GM23338 (cell line): ENCODE measurements around the gene CMBL. TPM values are rescaled to one million over a fixed set of nuclear protein-coding genes. Genes with fewer than 3 reads are reported as not detected.

Experiments used
- ATAC-seq: fragments of 200-7000 bp; cut with Tn5 transposase; 3 replicates; pipeline ENCODE4 v1.9.1; 2020
- DNase-seq: peaks from one replicate; pipeline ENCODE4 v3.0.0-alpha.2; 2015; ENCODE audit warnings: low spot score
- H2AFZ ChIP-seq: fragments of 200-600 bp; sonication (generic); 2 replicates; pipeline ENCODE4 v1.8.0; 2016; ENCODE audit warnings: antibody characterized with exemption, mild to moderate bottlenecking, moderate library complexity
- H3F3A ChIP-seq: fragments of 200-600 bp; sonication (generic); replicated peaks from 2 replicates; pipeline ENCODE4 v1.8.0; 2017; ENCODE audit warnings: antibody characterized with exemption, mixed run types, low read depth
- H3K27ac ChIP-seq: fragments of 200-600 bp; sonication (generic); 2 replicates; pipeline ENCODE4 v1.6.1; 2016; ENCODE audit warnings: low read depth
- H3K27me3 ChIP-seq: fragments of 200-600 bp; sonication (generic); 2 replicates; pipeline ENCODE4 v1.8.0; 2016; ENCODE audit warnings: mild to moderate bottlenecking, mixed run types, moderate library complexity; ENCODE audit not compliant: insufficient read depth
- H3K36me3 ChIP-seq: fragments of 200-600 bp; sonication (generic); 2 replicates; pipeline ENCODE4 v1.8.0; 2016; ENCODE audit warnings: mild to moderate bottlenecking; ENCODE audit not compliant: insufficient read depth
- H3K4me1 ChIP-seq: fragments of 200-600 bp; sonication (generic); 2 replicates; pipeline ENCODE4 v1.8.0; 2016; ENCODE audit warnings: mild to moderate bottlenecking, moderate library complexity; ENCODE audit not compliant: insufficient read depth
- H3K4me2 ChIP-seq: fragments of 200-600 bp; sonication (generic); 2 replicates; pipeline ENCODE4 v1.7.1; 2017; ENCODE audit warnings: mixed run types
- H3K4me3 ChIP-seq: fragments of 200-600 bp; sonication (generic); 2 replicates; pipeline ENCODE4 v1.6.1; 2016; ENCODE audit warnings: mixed run types
- H3K79me2 ChIP-seq: fragments of 200-600 bp; sonication (generic); replicated peaks from 2 replicates; pipeline ENCODE4 v1.8.0; 2017; ENCODE audit warnings: mild to moderate bottlenecking; ENCODE audit not compliant: insufficient read depth
- H3K9me2 ChIP-seq: fragments of 200-600 bp; sonication (generic); 2 replicates; pipeline ENCODE4 v1.8.0; 2017; ENCODE audit not compliant: insufficient read depth
- H4K20me1 ChIP-seq: fragments of 200-600 bp; sonication (generic); replicated peaks from 2 replicates; pipeline ENCODE4 v1.8.0; 2017; ENCODE audit warnings: mild to moderate bottlenecking; ENCODE audit not compliant: insufficient read depth
- H3K27ac Mint-ChIP-seq: 2 replicates; pipeline ENCODE4 v1.8.0; 2020; ENCODE audit warnings: inconsistent platforms, mild to moderate bottlenecking, moderate library complexity, mixed read lengths
- H3K27me3 Mint-ChIP-seq: 3 replicates; pipeline ENCODE4 v1.8.0; 2022; ENCODE audit warnings: low read depth, mild to moderate bottlenecking, moderate library complexity, mixed read lengths, inconsistent platforms; ENCODE audit not compliant: insufficient read depth, poor library complexity
- H3K36me3 Mint-ChIP-seq: 3 replicates; pipeline ENCODE4 v1.8.0; 2021; ENCODE audit warnings: low read depth, mild to moderate bottlenecking, inconsistent platforms, moderate library complexity, mixed read lengths
- H3K4me1 Mint-ChIP-seq: 3 replicates; pipeline ENCODE4 v1.8.0; 2020; ENCODE audit warnings: mild to moderate bottlenecking, inconsistent platforms, mixed read lengths
- H3K4me3 Mint-ChIP-seq: 3 replicates; pipeline ENCODE4 v1.8.0; 2021; ENCODE audit warnings: moderate library complexity, mild to moderate bottlenecking, inconsistent platforms, mixed read lengths
- H3K9me3 Mint-ChIP-seq: 3 replicates; pipeline ENCODE4 v1.8.0; 2020; ENCODE audit warnings: moderate library complexity, mild to moderate bottlenecking, inconsistent platforms, mixed read lengths
- CTCF ChIP-seq, 2 experiments: fragments of 200-600 bp in 1 of 2; sonication (generic) in 1 of 2; conservative IDR thresholded peaks; 2 replicates each; pipeline versions ENCODE4 v1.5.1 to v1.6.1; 2016 to 2017; ENCODE audit warnings: antibody characterized with exemption in 2 of 2, low read depth in 2 of 2, mild to moderate bottlenecking in 2 of 2, moderate library complexity in 1 of 2
- EZH2phosphoT487 ChIP-seq: fragments of 200-600 bp; sonication (generic); IDR thresholded peaks from one replicate; pipeline ENCODE4 v1.8.1; 2018; ENCODE audit warnings: antibody characterized with exemption; ENCODE audit not compliant: unreplicated experiment
- JUNB ChIP-seq: IDR thresholded peaks from one replicate; pipeline ENCODE4 v1.6.1; 2016; ENCODE audit warnings: antibody characterized with exemption; ENCODE audit not compliant: unreplicated experiment
- NANOG ChIP-seq: IDR thresholded peaks from 2 replicates; pipeline ENCODE4 v1.6.1; 2016; ENCODE audit warnings: antibody characterized with exemption, borderline replicate concordance
- POLR2AphosphoS5 ChIP-seq: IDR thresholded peaks from 2 replicates; pipeline ENCODE4 v1.6.1; 2016; ENCODE audit warnings: antibody characterized with exemption, low read depth
- REST ChIP-seq: IDR thresholded peaks from one replicate; pipeline ENCODE4 v1.6.1; 2018; ENCODE audit warnings: antibody characterized with exemption; ENCODE audit not compliant: unreplicated experiment
- ZNF114 ChIP-seq: fragments of 250-450 bp; sonication (Bioruptor Pico); IDR thresholded peaks from 2 replicates; pipeline ENCODE4 v1.5.0; 2020; ENCODE audit warnings: mild to moderate bottlenecking, moderate library complexity
- polyA plus RNA-seq: library from polyadenylated mRNA; unstranded; fragments of >200 nt; fragmentation: Nextera tagmentation; extraction: Ambion mirVana; gene quantifications from 2 replicates; pipeline ENCODE4 v1.2.1, GENCODE V29; 2016
- total RNA-seq: library from RNA; depleted of rRNA; stranded (reverse); fragments of >200 nt; shearing (Covaris generic); gene quantifications from 2 replicates; pipeline ENCODE4 v1.2.3, GENCODE V29; 2014
- TF ChIP-seq, protein P1 (sequence below): fragments of 250-450 bp; sonication (Bioruptor Pico); IDR thresholded peaks from 2 replicates; pipeline ENCODE4 v1.5.0; 2020; ENCODE audit warnings: mild to moderate bottlenecking, moderate library complexity

CMBL gene
- total and polyA plus RNA-seq, 2 experiments from 2014 or later = 13.2 to 24.1 TPM

DNA sequence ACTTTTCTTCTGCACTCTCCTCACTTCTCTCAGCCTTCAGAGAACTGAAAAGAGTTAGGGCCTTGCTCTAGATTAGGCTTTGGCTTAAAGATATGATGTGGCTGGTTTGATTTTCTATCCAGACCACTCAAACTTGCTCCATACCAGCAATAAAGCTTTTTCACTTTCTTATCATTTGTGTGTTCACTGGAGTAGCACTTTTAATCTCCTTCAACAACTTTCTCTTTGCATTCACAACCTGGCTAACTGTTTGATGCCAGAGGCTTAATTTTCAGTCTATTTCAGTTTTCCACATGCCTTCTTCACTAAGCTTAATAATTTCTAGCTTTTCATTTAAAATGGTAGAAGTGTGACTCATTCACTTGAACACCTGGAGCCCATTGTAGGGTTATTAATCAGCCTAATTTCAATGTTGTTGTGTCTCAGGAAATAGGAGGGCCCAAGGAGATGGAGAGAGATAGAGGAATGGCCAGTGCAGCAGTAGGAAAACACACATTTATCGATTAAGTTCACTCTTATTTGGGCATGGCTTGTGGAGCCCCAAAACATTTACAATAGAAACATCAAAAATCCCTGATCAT is 64.0 kb downstream of the CMBL start (continued):
- TF ChIP-seq REST (no peak), ZNF114 (CRISPR knock-in tag) (no peak), JUNB (no peak), NANOG (no peak), EZH2phosphoT487 (no peak), CTCF (conservative IDR thresholded peaks at IDR 0.05; ENCODE audit: low read depth in 2 of 2) (no peak)

DNA sequence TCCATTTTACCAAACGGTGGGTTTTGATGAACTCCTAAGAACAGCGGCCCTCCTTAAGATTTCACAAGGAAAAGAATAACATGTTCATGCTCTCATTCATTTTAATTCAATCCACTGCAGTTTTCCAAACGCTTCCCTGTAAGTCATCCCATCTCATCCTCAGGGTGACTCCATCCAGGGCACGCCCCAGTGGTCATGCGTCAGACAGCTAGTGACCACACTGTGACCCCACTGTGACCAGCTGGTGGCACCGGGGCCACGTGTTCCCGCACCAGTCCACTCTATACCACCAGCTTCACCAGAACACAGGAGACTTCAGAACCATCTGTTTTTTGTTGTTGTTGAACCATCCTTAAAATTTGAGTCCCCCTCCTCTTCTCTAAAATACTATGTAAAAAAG is 72.4 kb downstream of the CMBL start:
- Histone ChIP-seq H3K27ac (no peak overlapping the region), H3K4me2 (no peak overlapping the region), H3K27me3 (no peaks in the 10 kb centered on the region), H3K4me3 (no peak overlapping the region), H2AFZ (no peak overlapping the region), H3K4me1 (no peaks in the 10 kb centered on the region), H3F3A (no peaks in the 10 kb centered on the region), H3K79me2 (no peaks in the 10 kb centered on the region), H4K20me1 (no peaks in the 10 kb centered on the region), H3K9me2 (no peaks in the 10 kb centered on the region), H3K36me3 (peaks cover 4% of the 10 kb centered on the region; the same call in 1 of the 2 replicates)
- Mint-ChIP-seq H3K9me3 (no peaks in the 10 kb centered on the region), H3K27me3 (no peaks in the 10 kb centered on the region), H3K36me3 (peaks cover 4% of the 10 kb centered on the region; the same call in 2 of the 3 replicates), H3K27ac (no peak overlapping the region), H3K4me3 (no peak overlapping the region), H3K4me1 (peaks cover 7% of the 10 kb centered on the region; the same call in 2 of the 3 replicates)
- no peak for DNase-seq
- ATAC-seq = no peak
- no peak for TF ChIP-seq REST
- TF ChIP-seq, protein P1, sequence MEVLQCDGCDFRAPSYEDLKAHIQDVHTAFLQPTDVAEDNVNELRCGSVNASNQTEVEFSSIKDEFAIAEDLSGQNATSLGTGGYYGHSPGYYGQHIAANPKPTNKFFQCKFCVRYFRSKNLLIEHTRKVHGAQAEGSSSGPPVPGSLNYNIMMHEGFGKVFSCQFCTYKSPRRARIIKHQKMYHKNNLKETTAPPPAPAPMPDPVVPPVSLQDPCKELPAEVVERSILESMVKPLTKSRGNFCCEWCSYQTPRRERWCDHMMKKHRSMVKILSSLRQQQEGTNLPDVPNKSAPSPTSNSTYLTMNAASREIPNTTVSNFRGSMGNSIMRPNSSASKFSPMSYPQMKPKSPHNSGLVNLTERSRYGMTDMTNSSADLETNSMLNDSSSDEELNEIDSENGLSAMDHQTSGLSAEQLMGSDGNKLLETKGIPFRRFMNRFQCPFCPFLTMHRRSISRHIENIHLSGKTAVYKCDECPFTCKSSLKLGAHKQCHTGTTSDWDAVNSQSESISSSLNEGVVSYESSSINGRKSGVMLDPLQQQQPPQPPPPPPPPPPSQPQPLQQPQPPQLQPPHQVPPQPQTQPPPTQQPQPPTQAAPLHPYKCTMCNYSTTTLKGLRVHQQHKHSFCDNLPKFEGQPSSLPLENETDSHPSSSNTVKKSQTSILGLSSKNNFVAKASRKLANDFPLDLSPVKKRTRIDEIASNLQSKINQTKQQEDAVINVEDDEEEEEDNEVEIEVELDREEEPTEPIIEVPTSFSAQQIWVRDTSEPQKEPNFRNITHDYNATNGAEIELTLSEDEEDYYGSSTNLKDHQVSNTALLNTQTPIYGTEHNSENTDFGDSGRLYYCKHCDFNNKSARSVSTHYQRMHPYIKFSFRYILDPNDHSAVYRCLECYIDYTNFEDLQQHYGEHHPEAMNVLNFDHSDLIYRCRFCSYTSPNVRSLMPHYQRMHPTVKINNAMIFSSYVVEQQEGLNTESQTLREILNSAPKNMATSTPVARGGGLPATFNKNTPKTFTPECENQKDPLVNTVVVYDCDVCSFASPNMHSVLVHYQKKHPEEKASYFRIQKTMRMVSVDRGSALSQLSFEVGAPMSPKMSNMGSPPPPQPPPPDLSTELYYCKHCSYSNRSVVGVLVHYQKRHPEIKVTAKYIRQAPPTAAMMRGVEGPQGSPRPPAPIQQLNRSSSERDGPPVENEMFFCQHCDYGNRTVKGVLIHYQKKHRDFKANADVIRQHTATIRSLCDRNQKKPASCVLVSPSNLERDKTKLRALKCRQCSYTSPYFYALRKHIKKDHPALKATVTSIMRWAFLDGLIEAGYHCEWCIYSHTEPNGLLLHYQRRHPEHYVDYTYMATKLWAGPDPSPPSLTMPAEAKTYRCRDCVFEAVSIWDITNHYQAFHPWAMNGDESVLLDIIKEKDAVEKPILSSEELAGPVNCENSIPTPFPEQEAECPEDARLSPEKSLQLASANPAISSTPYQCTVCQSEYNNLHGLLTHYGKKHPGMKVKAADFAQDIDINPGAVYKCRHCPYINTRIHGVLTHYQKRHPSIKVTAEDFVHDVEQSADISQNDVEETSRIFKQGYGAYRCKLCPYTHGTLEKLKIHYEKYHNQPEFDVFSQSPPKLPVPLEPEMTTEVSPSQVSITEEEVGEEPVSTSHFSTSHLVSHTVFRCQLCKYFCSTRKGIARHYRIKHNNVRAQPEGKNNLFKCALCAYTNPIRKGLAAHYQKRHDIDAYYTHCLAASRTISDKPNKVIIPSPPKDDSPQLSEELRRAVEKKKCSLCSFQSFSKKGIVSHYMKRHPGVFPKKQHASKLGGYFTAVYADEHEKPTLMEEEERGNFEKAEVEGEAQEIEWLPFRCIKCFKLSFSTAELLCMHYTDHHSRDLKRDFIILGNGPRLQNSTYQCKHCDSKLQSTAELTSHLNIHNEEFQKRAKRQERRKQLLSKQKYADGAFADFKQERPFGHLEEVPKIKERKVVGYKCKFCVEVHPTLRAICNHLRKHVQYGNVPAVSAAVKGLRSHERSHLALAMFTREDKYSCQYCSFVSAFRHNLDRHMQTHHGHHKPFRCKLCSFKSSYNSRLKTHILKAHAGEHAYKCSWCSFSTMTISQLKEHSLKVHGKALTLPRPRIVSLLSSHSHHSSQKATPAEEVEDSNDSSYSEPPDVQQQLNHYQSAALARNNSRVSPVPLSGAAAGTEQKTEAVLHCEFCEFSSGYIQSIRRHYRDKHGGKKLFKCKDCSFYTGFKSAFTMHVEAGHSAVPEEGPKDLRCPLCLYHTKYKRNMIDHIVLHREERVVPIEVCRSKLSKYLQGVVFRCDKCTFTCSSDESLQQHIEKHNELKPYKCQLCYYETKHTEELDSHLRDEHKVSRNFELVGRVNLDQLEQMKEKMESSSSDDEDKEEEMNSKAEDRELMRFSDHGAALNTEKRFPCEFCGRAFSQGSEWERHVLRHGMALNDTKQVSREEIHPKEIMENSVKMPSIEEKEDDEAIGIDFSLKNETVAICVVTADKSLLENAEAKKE (CRISPR knock-in tag) = no peak
- no peak for TF ChIP-seq POLR2AphosphoS5
